Limb (tissue), 2 donors: ENCODE data around the gene HOXB9.

Experiments
- DNase-seq, 2 donors: peaks; one replicate each; pipeline ENCODE4 v3.0.0-alpha.2; 2016; ENCODE audit errors: extremely low spot score in 2 of 2

The HOXB9 gene

GRCh38 chr17:48639982-48640857 is 14.1 kb upstream of the HOXB9 start:
- DNase-seq: no peak

GRCh38 chr17:48639136-48639535 is 13.0 kb upstream of the HOXB9 start:
- DNase-seq: no peak

GRCh38 chr17:48637323-48638260 is 11.4 kb upstream of the HOXB9 start:
- DNase-seq: no peak

- peak; percentile 59 to 92 for DNase-seq
Measured at GRCh38 chr17:48636177-48637018, 10.2 kb upstream of the HOXB9 start.

GRCh38 chr17:48634493-48635208 is 8.5 kb upstream of the HOXB9 start:
- DNase-seq: no peak

- DNase-seq: peak in 1 of 2 donors; percentile 42
Measured at GRCh38 chr17:48633266-48633677, 7.1 kb upstream of the HOXB9 start.

- DNase-seq: no peak
Measured at GRCh38 chr17:48632579-48633265, 6.6 kb upstream of the HOXB9 start.

GRCh38 chr17:48631693-48632578 is 5.8 kb upstream of the HOXB9 start:
- no peak for DNase-seq

- DNase-seq: peak in 1 of 2 donors; percentile 36
Measured at GRCh38 chr17:48630925-48631692, 5.0 kb upstream of the HOXB9 start.

- no peak for DNase-seq
Measured at GRCh38 chr17:48630009-48630924, 4.1 kb upstream of the HOXB9 start.

- DNase-seq: no peak
Measured at GRCh38 chr17:48629411-48629759, 3.2 kb upstream of the HOXB9 start.

- DNase-seq: no peak
Measured at GRCh38 chr17:48628649-48629410, 2.7 kb upstream of the HOXB9 start.

GRCh38 chr17:48627623-48628521 is 1.7 kb upstream of the HOXB9 start:
- DNase-seq: no peak

GRCh38 chr17:48627118-48627597 is 1.0 kb upstream of the HOXB9 start:
- no peak for DNase-seq

GRCh38 chr17:48625495-48626244 is 488 bp downstream of the HOXB9 start:
- DNase-seq: no peak
